GM21737 (cell line): ENCODE results near the gene ADARB1.

Experiments
- ATAC-seq: cut with Tn5 transposase; IDR thresholded peaks from one replicate; pipeline ENCODE4 v1.9.1; 2021; ENCODE audit warnings: mild to moderate bottlenecking, moderate library complexity; ENCODE audit not compliant: unreplicated experiment

The ADARB1 gene

GRCh38 chr21:45037986-45038385, 36.4 kb upstream of the ADARB1 start:
- ATAC-seq = no peak

- no peak for ATAC-seq
Measured at GRCh38 chr21:45039317-45040156, 34.8 kb upstream of the ADARB1 start.

- no peak for ATAC-seq
Measured at GRCh38 chr21:45040157-45040711, 34.1 kb upstream of the ADARB1 start.

GRCh38 chr21:45040739-45041138, 33.6 kb upstream of the ADARB1 start:
- ATAC-seq = no peak

GRCh38 chr21:45041351-45041805, 33.0 kb upstream of the ADARB1 start:
- ATAC-seq = no peak

- ATAC-seq = no peak
Measured at GRCh38 chr21:45041984-45042663, 32.3 kb upstream of the ADARB1 start.

- no peak for ATAC-seq
Measured at GRCh38 chr21:45042664-45043161, 31.7 kb upstream of the ADARB1 start.

- no peak for ATAC-seq
Measured at GRCh38 chr21:45043541-45044020, 30.8 kb upstream of the ADARB1 start.

GRCh38 chr21:45045481-45045880, 28.9 kb upstream of the ADARB1 start:
- no peak for ATAC-seq

GRCh38 chr21:45047257-45047656, 27.1 kb upstream of the ADARB1 start:
- ATAC-seq = no peak

- ATAC-seq = no peak
Measured at GRCh38 chr21:45048026-45048698, 26.2 kb upstream of the ADARB1 start.

- ATAC-seq = no peak
Measured at GRCh38 chr21:45048968-45049367, 25.4 kb upstream of the ADARB1 start.

GRCh38 chr21:45049714-45050344, 24.6 kb upstream of the ADARB1 start:
- ATAC-seq = no peak

GRCh38 chr21:45050345-45050796, 24.0 kb upstream of the ADARB1 start:
- ATAC-seq = no peak

- ATAC-seq = no peak
Measured at GRCh38 chr21:45050797-45051489, 23.4 kb upstream of the ADARB1 start.

GRCh38 chr21:45051580-45052434, 22.6 kb upstream of the ADARB1 start:
- ATAC-seq = no peak

GRCh38 chr21:45052960-45053359, 21.4 kb upstream of the ADARB1 start:
- no peak for ATAC-seq

- no peak for ATAC-seq
Measured at GRCh38 chr21:45053561-45054226, 20.7 kb upstream of the ADARB1 start.
